NCI-H1092 treated with DMSO at 0.1 percent for 48 hours (cell line): ENCODE measurements around the gene NCK1.

Source experiments
- DNase-seq: peaks from one replicate; lab custom pipeline; 2025; lab: John Stamatoyannopoulos, UW

The NCK1 gene

GRCh38 chr3:136988651-136989050 is 126.6 kb downstream of the NCK1 start:
- DNase-seq = no peak

- peak; percentile 10 for DNase-seq
Measured at GRCh38 chr3:136989781-136990524, 127.9 kb downstream of the NCK1 start.

GRCh38 chr3:136990826-136991225 is 128.8 kb downstream of the NCK1 start:
- DNase-seq = no peak

- DNase-seq = no peak
Measured at GRCh38 chr3:136992115-136992514, 130.1 kb downstream of the NCK1 start.

- DNase-seq = peak; percentile 81
Measured at GRCh38 chr3:136994772-136995516, 132.9 kb downstream of the NCK1 start.

- no peak for DNase-seq
Measured at GRCh38 chr3:136995652-136996051, 133.6 kb downstream of the NCK1 start.
